AG04450 (cell line): ENCODE measurements around the gene TUB. TPM values are rescaled to one million over a fixed set of nuclear protein-coding genes. Genes with fewer than 3 reads are reported as not detected.

Experiments used
- CTCF ChIA-PET: fragments of 300-600, 350-600 bp; formaldehyde crosslinking; extraction: SDS; loops from one replicate; lab custom pipeline; 2022; ENCODE audit warnings: antibody characterized with exemption, inconsistent platforms; lab: Charles Lee
- POLR2A ChIA-PET: fragments of 350-600 bp; formaldehyde crosslinking; extraction: SDS; loops from one replicate; lab custom pipeline; 2021; ENCODE audit warnings: antibody characterized with exemption, inconsistent platforms; lab: Yijun Ruan, JAX
- DNase-seq: peaks from one replicate; pipeline ENCODE4 v3.0.0-alpha.2; 2011; ENCODE audit warnings: low read depth, low spot score
- H3K27ac ChIP-seq: one replicate; pipeline ENCODE4 v1.5.1; 2012; ENCODE audit warnings: low read depth, low read length, control low read depth
- H3K27me3 ChIP-seq: one replicate; pipeline ENCODE4 v1.6.0; 2012; ENCODE audit warnings: low read length; ENCODE audit not compliant: control insufficient read depth, insufficient read depth
- H3K4me3 ChIP-seq: 2 replicates; pipeline ENCODE4 v1.5.1; 2011; ENCODE audit warnings: mild to moderate bottlenecking, low read depth, low read length, control low read depth
- H3K9me3 ChIP-seq: 2 replicates; pipeline ENCODE4 v1.5.1; 2012; ENCODE audit warnings: low read length; ENCODE audit not compliant: control insufficient read depth, insufficient read depth
- CTCF ChIP-seq: IDR thresholded peaks from 2 replicates; pipeline ENCODE4 v1.5.1; 2011; ENCODE audit warnings: low read depth, low read length, control low read depth, inconsistent platforms
- polyA plus RNA-seq: library from polyadenylated mRNA; depleted of rRNA; stranded (reverse); fragments of >200 nt; gene quantifications from 2 replicates; pipeline ENCODE4 v1.2.3, GENCODE V29; 2011

TUB gene
- polyA plus RNA-seq, 1 experiment, result 13.9 TPM

- no peaks in the 10 kb centered on the region for H3K9me3 ChIP-seq
- peaks cover 4% of the 10 kb centered on the region for H3K27me3 ChIP-seq
- POLR2A ChIA-PET, result no interaction called here
- no peak overlapping the region for H3K4me3 ChIP-seq
- no peak for DNase-seq
- CTCF ChIA-PET, result interaction anchor here (1.0 to 4.8 kb wide), 2 partner anchors 37 to 64 kb away, joined by 4 to 23 read pairs; no protein-coding TSS in a partner anchor
- TF ChIP-seq CTCF, result no peak
- no peak overlapping the region for H3K27ac ChIP-seq
These were observed 11.2 kb upstream of the TUB start for GRCh38 chr11:8069771-8070170.

GRCh38 chr11:8070417-8071115, 10.4 kb upstream of the TUB start:
- DNase-seq, result no peak
- TF ChIP-seq CTCF, result peak; percentile 53
- no peaks in the 10 kb centered on the region for H3K9me3 ChIP-seq
- ChIA-PET POLR2A (no interaction called here), CTCF (interaction anchor here (0.6 to 4.0 kb wide), 8 partner anchors 19 to 64 kb away, joined by 3 to 27 read pairs (median 3); no protein-coding TSS in a partner anchor)
- no peak overlapping the region for H3K27ac ChIP-seq
- H3K4me3 ChIP-seq, result no peak overlapping the region
- H3K27me3 ChIP-seq, result peaks cover 2% of the 10 kb centered on the region

GRCh38 chr11:8071616-8072581, 9.1 kb upstream of the TUB start:
- Histone ChIP-seq H3K27me3 (peaks cover 2% of the 10 kb centered on the region), H3K27ac (no peak overlapping the region)
- POLR2A ChIA-PET, result no interaction called here

GRCh38 chr11:8075119-8075726, 5.8 kb upstream of the TUB start:
- no peak overlapping the region for H3K27ac ChIP-seq
- H3K9me3 ChIP-seq, result no peaks in the 10 kb centered on the region
- ChIA-PET POLR2A (no interaction called here), CTCF (no interaction called here)
- TF ChIP-seq CTCF, result no peak
- no peak for DNase-seq
- H3K4me3 ChIP-seq, result no peak overlapping the region
- H3K27me3 ChIP-seq, result peaks cover 4% of the 10 kb centered on the region

More at GRCh38 chr11:8071616-8072581, 9.1 kb upstream of the TUB start:
- CTCF ChIA-PET, result interaction anchor here (1.1 to 4.0 kb wide), 4 partner anchors 27 to 66 kb away, joined by 3 to 27 read pairs (median 22); no protein-coding TSS in a partner anchor
- no peaks in the 10 kb centered on the region for H3K9me3 ChIP-seq
- no peak for DNase-seq
- TF ChIP-seq CTCF, result no peak
- no peak overlapping the region for H3K4me3 ChIP-seq
